Omental fat pad (tissue), 4 donors: Measurements from ENCODE around the gene MYO18B. TPM values are rescaled to one million over a fixed set of nuclear protein-coding genes. Genes with fewer than 3 reads are reported as not detected.

Experiments used
- ATAC-seq: fragments of 150-250 bp; one replicate; pipeline ENCODE4 v1.9.1; 2016; ENCODE audit warnings: mild to moderate bottlenecking, moderate library complexity; ENCODE audit not compliant: low FRiP score
- DNase-seq: peaks from one replicate; pipeline ENCODE4 v3.0.0-alpha.2; 2019; ENCODE audit warnings: low spot score
- total RNA-seq, 4 donors: library from RNA; depleted of rRNA; stranded (reverse); fragments of >200 nt; gene quantifications; one replicate each; pipeline ENCODE4 v1.1.0, GENCODE V29; 2016
- TF ChIP-seq, protein P1 (sequence below), 3 donors: fragments of 450-650 bp; IDR thresholded peaks; one replicate each; pipeline ENCODE4 v1.5.1; 2016 to 2017; ENCODE audit warnings: antibody characterized with exemption in 3 of 3, mild to moderate bottlenecking in 3 of 3, moderate library complexity in 2 of 3

The MYO18B gene
- total RNA-seq, 4 donors from 2014 or later: under 0.01 TPM; not detected in 2

GRCh38 chr22:25748704-25749103 is 6.7 kb downstream of the MYO18B start:
- DNase-seq: no peak
- TF ChIP-seq, protein P1, sequence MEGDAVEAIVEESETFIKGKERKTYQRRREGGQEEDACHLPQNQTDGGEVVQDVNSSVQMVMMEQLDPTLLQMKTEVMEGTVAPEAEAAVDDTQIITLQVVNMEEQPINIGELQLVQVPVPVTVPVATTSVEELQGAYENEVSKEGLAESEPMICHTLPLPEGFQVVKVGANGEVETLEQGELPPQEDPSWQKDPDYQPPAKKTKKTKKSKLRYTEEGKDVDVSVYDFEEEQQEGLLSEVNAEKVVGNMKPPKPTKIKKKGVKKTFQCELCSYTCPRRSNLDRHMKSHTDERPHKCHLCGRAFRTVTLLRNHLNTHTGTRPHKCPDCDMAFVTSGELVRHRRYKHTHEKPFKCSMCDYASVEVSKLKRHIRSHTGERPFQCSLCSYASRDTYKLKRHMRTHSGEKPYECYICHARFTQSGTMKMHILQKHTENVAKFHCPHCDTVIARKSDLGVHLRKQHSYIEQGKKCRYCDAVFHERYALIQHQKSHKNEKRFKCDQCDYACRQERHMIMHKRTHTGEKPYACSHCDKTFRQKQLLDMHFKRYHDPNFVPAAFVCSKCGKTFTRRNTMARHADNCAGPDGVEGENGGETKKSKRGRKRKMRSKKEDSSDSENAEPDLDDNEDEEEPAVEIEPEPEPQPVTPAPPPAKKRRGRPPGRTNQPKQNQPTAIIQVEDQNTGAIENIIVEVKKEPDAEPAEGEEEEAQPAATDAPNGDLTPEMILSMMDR (IDR thresholded peaks at IDR 0.05): no peak
- no peak for ATAC-seq

DNA sequence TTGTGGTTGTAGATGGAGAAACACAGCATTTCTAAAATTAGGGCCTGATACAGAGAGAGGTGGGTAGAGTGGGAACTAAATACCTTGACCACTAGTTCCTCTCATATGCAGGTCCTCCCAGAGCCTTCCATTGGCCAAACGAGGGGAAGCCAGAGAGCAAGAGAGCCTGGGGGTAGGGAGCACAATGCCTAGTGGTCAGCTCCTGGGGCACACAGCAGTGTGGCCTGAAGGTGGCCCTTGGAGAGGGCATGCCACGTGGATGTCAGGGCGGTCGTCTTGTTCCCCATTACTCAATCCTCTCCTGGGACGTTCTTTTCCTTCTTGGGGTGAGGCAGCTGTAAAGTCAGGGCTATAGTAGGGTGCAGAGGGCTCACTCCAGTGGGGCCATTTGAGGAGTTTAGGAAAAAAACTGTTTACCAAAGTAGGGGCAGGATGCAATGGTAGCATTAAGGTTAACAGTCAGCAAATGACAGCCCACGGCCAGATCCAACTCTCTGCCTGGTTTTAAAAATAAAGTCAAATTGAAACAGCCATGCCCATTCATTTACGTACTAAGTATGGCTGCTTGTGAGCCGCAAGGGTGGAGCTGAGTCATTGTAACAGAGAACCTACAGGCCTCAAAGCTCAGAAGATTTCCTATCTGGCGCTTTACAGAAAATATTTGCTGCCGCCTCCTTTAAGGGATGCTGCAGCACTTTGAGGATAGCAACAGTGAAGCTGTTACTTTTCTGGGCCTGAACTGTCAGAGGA is 7.6 kb downstream of the MYO18B start:
- DNase-seq: no peak
- no peak for ATAC-seq

DNA sequence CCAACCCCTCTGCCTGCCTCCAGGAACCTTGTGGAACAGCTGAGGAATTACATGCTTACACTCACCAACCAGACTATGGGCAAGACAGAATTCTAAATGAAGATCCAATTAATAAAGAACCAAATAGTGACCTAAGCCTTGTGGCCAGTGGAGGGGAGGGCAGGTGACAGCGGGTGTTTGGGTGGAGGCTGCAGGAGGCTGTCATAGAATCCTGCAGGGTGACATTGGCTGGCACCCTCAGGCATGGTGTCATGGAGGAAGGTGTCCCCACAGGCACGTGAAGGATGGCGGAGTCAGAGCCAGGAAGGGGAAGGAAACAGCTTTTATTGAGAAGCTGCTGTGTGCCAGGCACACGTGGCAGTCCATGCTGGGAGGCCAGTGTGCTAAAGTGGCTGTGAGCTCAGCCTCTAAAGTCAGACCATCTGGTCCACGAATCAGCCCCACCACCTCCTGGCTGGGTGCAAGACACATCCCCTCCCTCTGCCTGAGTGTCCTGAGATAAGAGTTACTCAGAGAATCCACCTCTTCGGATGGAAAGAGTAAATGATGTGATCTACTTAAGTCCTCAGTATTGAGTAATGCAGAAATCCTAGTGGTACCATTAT is 8.7 kb downstream of the MYO18B start:
- ATAC-seq (no peak), DNase-seq (no peak)
- TF ChIP-seq, protein P1 (IDR thresholded peaks at IDR 0.05): no peak

More for the DNA sequence above, 7.6 kb downstream of the MYO18B start:
- TF ChIP-seq, protein P1 (IDR thresholded peaks at IDR 0.05): no peak

GRCh38 chr22:25751174-25751581 is 9.2 kb downstream of the MYO18B start:
- no peak for ATAC-seq
- TF ChIP-seq, protein P1 (IDR thresholded peaks at IDR 0.05): no peak
- DNase-seq: no peak

GRCh38 chr22:25752615-25753214 is 10.7 kb downstream of the MYO18B start:
- ATAC-seq (no peak), DNase-seq (no peak)
- TF ChIP-seq, protein P1 (IDR thresholded peaks at IDR 0.05): no peak

- TF ChIP-seq, protein P1 (IDR thresholded peaks at IDR 0.05): no peak
- DNase-seq (no peak), ATAC-seq (no peak)
Measured at GRCh38 chr22:25753252-25753651, 11.3 kb downstream of the MYO18B start.
